Panc1 (cell line): ENCODE results near the gene ONECUT1.

Experiments used
- CTCF ChIP-seq: fragments of 450-650 bp; IDR thresholded peaks from 2 replicates; pipeline ENCODE4 v1.5.1; 2017; ENCODE audit warnings: mild to moderate bottlenecking
- POLR2AphosphoS5 ChIP-seq: IDR thresholded peaks from 2 replicates; pipeline ENCODE4 v1.6.1; 2012; ENCODE audit warnings: mild to moderate bottlenecking, low read depth, low read length, moderate library complexity
- SIN3A ChIP-seq: IDR thresholded peaks from 2 replicates; pipeline ENCODE4 v1.6.1; 2012; ENCODE audit warnings: low read depth, mild to moderate bottlenecking, low read length, moderate library complexity, borderline replicate concordance; ENCODE audit not compliant: insufficient read depth
- TCF7L2 ChIP-seq: IDR thresholded peaks from 2 replicates; pipeline ENCODE4 v1.6.1; 2011; ENCODE audit warnings: mild to moderate bottlenecking, low read depth, low read length, inconsistent platforms

- peak; percentile 49 for TF ChIP-seq CTCF
- no peak for TF ChIP-seq POLR2AphosphoS5
- TF ChIP-seq SIN3A: no peak
- TF ChIP-seq TCF7L2: no peak
These were observed 24.4 kb downstream of the ONECUT1 start for GRCh38 chr15:52765785-52766184.
